PFSK-1 (cell line): ENCODE results near the gene SH2D7. TPM values are rescaled to one million over a fixed set of nuclear protein-coding genes. Genes with fewer than 3 reads are reported as not detected.

Source experiments
- FOXP2 ChIP-seq: optimal IDR thresholded peaks from 2 replicates; pipeline ENCODE3; 2011; ENCODE audit warnings: borderline replicate concordance, control low read depth, inconsistent platforms; ENCODE audit not compliant: insufficient read depth; ENCODE audit errors: extremely low read length, extremely low read depth
- POLR2AphosphoS5 ChIP-seq: IDR thresholded peaks from 2 replicates; pipeline ENCODE4 v1.6.1; 2012; ENCODE audit warnings: low read depth, mild to moderate bottlenecking, control low read depth, low read length, moderate library complexity
- SIN3A ChIP-seq: IDR thresholded peaks from 2 replicates; pipeline ENCODE4 v1.6.1; 2012; ENCODE audit warnings: mild to moderate bottlenecking, low read length, moderate library complexity, borderline replicate concordance; ENCODE audit not compliant: insufficient read depth
- TAF1 ChIP-seq: IDR thresholded peaks from 2 replicates; pipeline ENCODE4 v1.6.1; 2012; ENCODE audit warnings: low read length, control low read depth, borderline replicate concordance; ENCODE audit not compliant: insufficient read depth
- polyA plus RNA-seq: library from polyadenylated mRNA; unstranded; fragments of >200 nt; gene quantifications from one replicate; pipeline ENCODE4 v1.2.1, GENCODE V29; 2012; ENCODE audit warnings: low read depth, missing spikeins; ENCODE audit not compliant: insufficient read length
- TF ChIP-seq, protein P1 (sequence below), 2 experiments: IDR thresholded peaks; 2 replicates each; pipeline versions ENCODE4 v1.6.1 to v1.8.0; 2011 to 2012; ENCODE audit warnings: low read depth in 2 of 2, low read length in 2 of 2, control low read depth in 1 of 2, inconsistent platforms in 1 of 2, mild to moderate bottlenecking in 1 of 2, moderate library complexity in 1 of 2; ENCODE audit not compliant: insufficient read depth in 1 of 2

SH2D7 gene
- not detected for polyA plus RNA-seq

DNA sequence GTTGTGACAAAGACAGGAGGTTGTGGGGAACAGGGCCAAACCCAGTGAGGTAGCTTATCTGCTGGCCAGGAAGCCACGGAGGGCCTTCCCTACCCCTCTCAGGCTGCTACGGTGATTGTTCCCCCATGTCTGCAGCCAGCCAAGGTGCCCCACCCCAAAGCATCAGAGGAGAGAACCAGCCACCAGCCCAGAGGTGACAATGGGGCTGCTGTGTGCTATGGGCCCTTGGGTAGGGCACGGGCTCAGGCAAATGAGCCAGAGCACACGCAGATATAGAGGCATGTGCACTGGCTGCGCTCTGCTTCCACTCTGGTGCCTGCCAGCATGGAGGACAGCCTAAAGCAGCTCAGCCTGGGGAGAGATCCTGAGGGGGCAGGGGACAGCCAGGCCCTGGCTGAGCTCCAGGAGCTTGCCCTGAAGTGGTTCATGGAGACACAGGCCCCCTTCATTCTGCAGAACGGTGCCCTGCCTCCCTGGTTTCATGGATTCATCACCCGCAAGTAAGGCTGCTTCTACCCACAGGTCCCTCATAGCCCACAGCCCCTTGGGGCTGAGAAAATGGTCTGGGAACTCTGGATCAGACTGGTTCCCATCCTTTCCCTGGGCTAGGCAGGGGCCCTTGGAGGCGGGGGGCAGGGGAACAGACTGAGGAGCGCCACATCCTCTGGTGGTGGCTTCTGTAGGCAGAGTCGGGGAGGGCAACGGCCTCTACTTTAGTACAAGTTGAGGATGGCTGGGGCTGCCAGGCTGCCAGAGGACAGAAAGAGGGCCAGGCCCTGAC lies at the start of gene SH2D7:
TSS of gene SH2D7 (plus strand) at position 301 of the 781 bp plus-strand sequence. CDS start at position 325, 24 bp downstream.
- TF ChIP-seq FOXP2 (no peak), TAF1 (no peak), POLR2AphosphoS5 (no peak), SIN3A (no peak)
- TF ChIP-seq, protein P1, sequence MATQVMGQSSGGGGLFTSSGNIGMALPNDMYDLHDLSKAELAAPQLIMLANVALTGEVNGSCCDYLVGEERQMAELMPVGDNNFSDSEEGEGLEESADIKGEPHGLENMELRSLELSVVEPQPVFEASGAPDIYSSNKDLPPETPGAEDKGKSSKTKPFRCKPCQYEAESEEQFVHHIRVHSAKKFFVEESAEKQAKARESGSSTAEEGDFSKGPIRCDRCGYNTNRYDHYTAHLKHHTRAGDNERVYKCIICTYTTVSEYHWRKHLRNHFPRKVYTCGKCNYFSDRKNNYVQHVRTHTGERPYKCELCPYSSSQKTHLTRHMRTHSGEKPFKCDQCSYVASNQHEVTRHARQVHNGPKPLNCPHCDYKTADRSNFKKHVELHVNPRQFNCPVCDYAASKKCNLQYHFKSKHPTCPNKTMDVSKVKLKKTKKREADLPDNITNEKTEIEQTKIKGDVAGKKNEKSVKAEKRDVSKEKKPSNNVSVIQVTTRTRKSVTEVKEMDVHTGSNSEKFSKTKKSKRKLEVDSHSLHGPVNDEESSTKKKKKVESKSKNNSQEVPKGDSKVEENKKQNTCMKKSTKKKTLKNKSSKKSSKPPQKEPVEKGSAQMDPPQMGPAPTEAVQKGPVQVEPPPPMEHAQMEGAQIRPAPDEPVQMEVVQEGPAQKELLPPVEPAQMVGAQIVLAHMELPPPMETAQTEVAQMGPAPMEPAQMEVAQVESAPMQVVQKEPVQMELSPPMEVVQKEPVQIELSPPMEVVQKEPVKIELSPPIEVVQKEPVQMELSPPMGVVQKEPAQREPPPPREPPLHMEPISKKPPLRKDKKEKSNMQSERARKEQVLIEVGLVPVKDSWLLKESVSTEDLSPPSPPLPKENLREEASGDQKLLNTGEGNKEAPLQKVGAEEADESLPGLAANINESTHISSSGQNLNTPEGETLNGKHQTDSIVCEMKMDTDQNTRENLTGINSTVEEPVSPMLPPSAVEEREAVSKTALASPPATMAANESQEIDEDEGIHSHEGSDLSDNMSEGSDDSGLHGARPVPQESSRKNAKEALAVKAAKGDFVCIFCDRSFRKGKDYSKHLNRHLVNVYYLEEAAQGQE (IDR thresholded peaks at IDR 0.05; ENCODE audit: insufficient read depth in 1 of 2, low read depth in 2 of 2, low read length in 2 of 2) = no peak

DNA sequence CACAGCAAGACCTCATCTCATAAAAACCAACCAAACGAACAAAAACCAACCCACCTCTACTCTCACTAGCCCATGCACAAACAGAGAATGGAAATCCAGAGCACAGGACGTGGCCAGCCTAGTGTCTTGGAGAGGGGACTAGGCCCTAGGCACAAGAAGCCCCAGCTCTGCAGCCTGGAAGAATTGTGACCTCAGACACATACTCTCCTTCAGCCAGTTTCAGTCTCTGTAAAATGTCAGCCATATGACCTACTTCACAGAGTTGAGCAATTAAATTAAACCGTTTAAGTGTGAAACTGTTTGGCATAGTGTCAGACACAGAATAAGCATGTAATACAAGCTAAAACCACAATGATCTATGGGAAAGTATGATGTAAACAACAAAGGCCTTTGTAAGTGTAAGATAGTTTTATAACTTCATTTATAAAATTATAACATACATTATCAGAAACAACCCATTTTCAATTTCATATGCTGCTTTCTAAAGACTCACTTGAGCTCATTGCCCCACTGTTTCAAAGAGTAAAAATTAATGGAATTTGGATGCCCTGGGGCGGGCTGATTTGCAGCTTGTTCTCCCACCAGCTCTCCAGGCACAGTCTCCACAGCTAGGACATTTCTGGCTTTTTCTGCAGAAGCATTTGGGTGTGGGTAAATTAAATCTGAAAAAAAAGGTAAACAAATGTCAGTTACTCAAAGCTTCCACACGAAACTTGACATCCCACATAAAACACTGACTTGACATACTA lies 47.8 kb upstream of the SH2D7 start:
- no peak for TF ChIP-seq TAF1
- no peak for TF ChIP-seq POLR2AphosphoS5
- TF ChIP-seq, protein P1 (IDR thresholded peaks at IDR 0.05; ENCODE audit: insufficient read depth in 1 of 2, low read depth in 2 of 2, low read length in 2 of 2) = no peak
- no peak for TF ChIP-seq SIN3A
- TF ChIP-seq FOXP2 = no peak

DNA sequence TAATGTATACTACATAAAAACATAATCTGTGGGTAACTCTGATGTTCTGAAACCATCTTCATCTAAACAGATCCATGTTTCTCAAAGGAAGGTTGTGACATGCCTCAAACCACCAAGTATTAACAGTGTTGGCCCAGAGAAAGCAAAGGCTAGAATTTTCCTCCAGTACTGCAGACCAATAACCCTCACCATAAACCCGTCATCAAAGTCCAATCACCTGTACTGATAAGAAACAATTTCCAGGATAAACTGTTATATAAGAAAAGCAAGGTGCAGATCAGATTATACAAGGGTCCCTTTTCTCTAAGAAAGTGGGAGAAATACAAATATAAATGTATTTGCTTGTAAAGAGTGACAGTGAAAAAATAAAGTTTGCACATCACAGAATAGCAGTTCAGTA lies 47.2 kb upstream of the SH2D7 start:
- TF ChIP-seq SIN3A = no peak
- TF ChIP-seq POLR2AphosphoS5 = no peak
- TF ChIP-seq TAF1 = no peak
- TF ChIP-seq, protein P1 (IDR thresholded peaks at IDR 0.05; ENCODE audit: insufficient read depth in 1 of 2, low read depth in 2 of 2, low read length in 2 of 2) = no peak
- TF ChIP-seq FOXP2 = no peak

DNA sequence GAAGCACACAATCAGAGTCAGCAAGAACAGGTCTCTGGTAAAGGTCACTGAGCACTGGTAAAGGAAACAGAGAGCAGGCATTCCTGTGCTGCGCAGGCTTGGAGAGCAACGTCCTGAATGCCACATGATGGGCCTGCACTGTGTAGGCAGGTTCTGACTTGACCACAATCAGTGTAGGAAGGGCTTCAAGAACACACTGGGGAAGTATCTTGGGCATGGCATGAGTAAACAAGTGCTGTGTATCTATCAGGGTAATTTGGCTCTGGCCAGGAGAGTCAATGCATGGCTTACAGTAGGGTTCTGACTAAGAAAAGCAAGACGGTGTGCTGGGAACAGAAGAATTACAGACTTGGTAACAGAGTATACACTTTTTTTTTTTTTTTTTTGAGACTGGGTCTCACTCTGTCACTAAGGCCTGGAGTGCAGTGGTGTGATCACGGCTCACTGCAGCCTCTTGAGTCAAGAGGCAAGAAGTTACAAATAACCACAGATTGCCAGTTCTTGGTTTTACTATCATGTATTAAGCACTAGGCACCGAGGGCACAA lies 45.5 kb upstream of the SH2D7 start:
- TF ChIP-seq, protein P1 (IDR thresholded peaks at IDR 0.05; ENCODE audit: insufficient read depth in 1 of 2, low read depth in 2 of 2, low read length in 2 of 2) = no peak
- TF ChIP-seq FOXP2 (no peak), SIN3A (no peak), POLR2AphosphoS5 (no peak), TAF1 (no peak)
